Mononuclear cell (primary cell): ENCODE data around the gene ATAD1. TPM values are rescaled to one million over a fixed set of nuclear protein-coding genes. Genes with fewer than 3 reads are reported as not detected.
A peak's percentile ranks its signal among the peaks of the same experiment; 100 is the strongest.
"Not testable (repeated sequence)": the region's sequence is repeated elsewhere in the genome, so short reads cannot be mapped to it uniquely, and the experiment has no call there.

Experiments used
- H3K27me3 ChIP-seq: 2 replicates; pipeline ENCODE4 v1.6.0; 2011; ENCODE audit warnings: low read length, control low read depth; ENCODE audit not compliant: insufficient read depth
- H3K4me1 ChIP-seq: 2 replicates; pipeline ENCODE4 v1.5.1; 2011; ENCODE audit warnings: mild to moderate bottlenecking, low read length, control low read depth; ENCODE audit not compliant: insufficient read depth
- H3K4me3 ChIP-seq: 2 replicates; pipeline ENCODE4 v1.5.1; 2011; ENCODE audit warnings: mild to moderate bottlenecking, low read length, moderate library complexity
- H3K9me3 ChIP-seq: 2 replicates; pipeline ENCODE4 v1.5.1; 2011; ENCODE audit warnings: low read depth, mild to moderate bottlenecking, control low read depth, low read length
- total RNA-seq: library from RNA; depleted of rRNA; stranded (reverse); fragments of >200 nt; gene quantifications from one replicate; pipeline ENCODE4 v1.2.3, GENCODE V29; 2012

Gene ATAD1
- total RNA-seq: 63.8 TPM

- Histone ChIP-seq H3K9me3 (no peaks in the 10 kb centered on the region), H3K4me3 (peak within 1 kb of the TSS; percentile 76), H3K27me3 (no peaks in the 10 kb centered on the region), H3K4me1 (peaks cover 17% of the 10 kb centered on the region)
These were observed at the start of gene ATAD1 for GRCh38 chr10:87817609-87818504. Gene ATAD1 (minus strand): TSS chr10:87818226. CDS start chr10:87814599, 3,627 bp downstream.

- H3K4me3 ChIP-seq: peak overlapping the region; percentile 11
- peaks cover 17% of the 10 kb centered on the region for H3K4me1 ChIP-seq
- no peaks in the 10 kb centered on the region for H3K9me3 ChIP-seq
- H3K27me3 ChIP-seq: no peaks in the 10 kb centered on the region
These were observed 49.4 kb upstream of the ATAD1 start for GRCh38 chr10:87867453-87867852.

GRCh38 chr10:87866412-87866974, 48.5 kb upstream of the ATAD1 start:
- H3K4me3 ChIP-seq: peak overlapping the region; percentile 86
- no peaks in the 10 kb centered on the region for H3K9me3 ChIP-seq
- no peaks in the 10 kb centered on the region for H3K27me3 ChIP-seq
- H3K4me1 ChIP-seq: peaks cover 19% of the 10 kb centered on the region

GRCh38 chr10:87865241-87865881, 47.3 kb upstream of the ATAD1 start:
- H3K4me3 ChIP-seq: peak overlapping the region; percentile 86
- no peaks in the 10 kb centered on the region for H3K27me3 ChIP-seq
- H3K4me1 ChIP-seq: peaks cover 22% of the 10 kb centered on the region
- no peaks in the 10 kb centered on the region for H3K9me3 ChIP-seq

GRCh38 chr10:87864496-87865059, 46.6 kb upstream of the ATAD1 start:
- H3K4me1 ChIP-seq: peaks cover 25% of the 10 kb centered on the region
- H3K9me3 ChIP-seq: no peaks in the 10 kb centered on the region
- no peaks in the 10 kb centered on the region for H3K27me3 ChIP-seq
- H3K4me3 ChIP-seq: peak overlapping the region; percentile 86

GRCh38 chr10:87863951-87864495, 46.0 kb upstream of the ATAD1 start:
- peaks cover 21% of the 10 kb centered on the region for H3K4me1 ChIP-seq
- H3K27me3 ChIP-seq, H3K9me3 ChIP-seq: not testable (repeated sequence)
- H3K4me3 ChIP-seq: peak overlapping the region; percentile 86

GRCh38 chr10:87863053-87863943, 45.3 kb upstream of the ATAD1 start, which contains the start of the genes KLLN and PTEN:
Gene KLLN (minus strand): TSS chr10:87863533. CDS start chr10:87862487, 1,046 bp downstream.
Gene PTEN (plus strand): TSS chr10:87863625. CDS start chr10:87864470, 845 bp downstream.
- Histone ChIP-seq H3K4me3 (peak within 1 kb of the TSS; percentile 86), H3K9me3 (no peaks in the 10 kb centered on the region), H3K27me3 (no peaks in the 10 kb centered on the region), H3K4me1 (peaks cover 19% of the 10 kb centered on the region)

GRCh38 chr10:87862679-87863052, 44.6 kb upstream of the ATAD1 start:
- H3K27me3 ChIP-seq: no peaks in the 10 kb centered on the region
- H3K9me3 ChIP-seq: no peaks in the 10 kb centered on the region
- H3K4me3 ChIP-seq: peak overlapping the region; percentile 86
- H3K4me1 ChIP-seq: peaks cover 19% of the 10 kb centered on the region

- H3K4me1 ChIP-seq: peaks cover 19% of the 10 kb centered on the region
- no peaks in the 10 kb centered on the region for H3K27me3 ChIP-seq
- H3K9me3 ChIP-seq: no peaks in the 10 kb centered on the region
- peak overlapping the region; percentile 86 for H3K4me3 ChIP-seq
These were observed 44.1 kb upstream of the ATAD1 start for GRCh38 chr10:87861953-87862678.

GRCh38 chr10:87861566-87861952, 43.5 kb upstream of the ATAD1 start:
- H3K27me3 ChIP-seq: no peaks in the 10 kb centered on the region
- peaks cover 19% of the 10 kb centered on the region for H3K4me1 ChIP-seq
- no peaks in the 10 kb centered on the region for H3K9me3 ChIP-seq
- H3K4me3 ChIP-seq: peak overlapping the region; percentile 86

- no peaks in the 10 kb centered on the region for H3K9me3 ChIP-seq
- no peaks in the 10 kb centered on the region for H3K27me3 ChIP-seq
- no peak overlapping the region for H3K4me3 ChIP-seq
- H3K4me1 ChIP-seq: peaks cover 19% of the 10 kb centered on the region
These were observed 42.9 kb upstream of the ATAD1 start for GRCh38 chr10:87860816-87861403.

GRCh38 chr10:87860156-87860795, 42.2 kb upstream of the ATAD1 start:
- no peaks in the 10 kb centered on the region for H3K9me3 ChIP-seq
- H3K4me3 ChIP-seq: no peak overlapping the region
- peaks cover 19% of the 10 kb centered on the region for H3K4me1 ChIP-seq
- no peaks in the 10 kb centered on the region for H3K27me3 ChIP-seq

- H3K27me3 ChIP-seq, H3K4me1 ChIP-seq, H3K4me3 ChIP-seq, H3K9me3 ChIP-seq: not testable (repeated sequence)
These were observed 37.6 kb upstream of the ATAD1 start for GRCh38 chr10:87855665-87856064.
